PC-3 (cell line): ENCODE results near the gene ADAM22. TPM values are rescaled to one million over a fixed set of nuclear protein-coding genes. Genes with fewer than 3 reads are reported as not detected.

Experiments used
- ATAC-seq: fragments of 200-7000 bp; cut with Tn5 transposase; 2 replicates; pipeline ENCODE4 v1.9.1; 2020; ENCODE audit warnings: mild to moderate bottlenecking, moderate library complexity
- BruUV-seq: library from RNA; stranded (reverse); fragments of 400-500 nt; replicated peaks from 2 replicates; lab custom pipeline; 2021; lab: Mats Ljungman, UMichigan
- CTCF ChIA-PET: fragments of 300-600 bp; sonication (Branson Sonifier 250); formaldehyde crosslinking; loops from one replicate; lab custom pipeline; 2022; ENCODE audit warnings: antibody characterized with exemption; lab: Charles Lee
- POLR2A ChIA-PET: fragments of 300-600 bp; sonication (Branson Sonifier 250); formaldehyde crosslinking; loops from one replicate; lab custom pipeline; 2022; ENCODE audit warnings: antibody characterized with exemption; ENCODE audit not compliant: unreplicated experiment; lab: Charles Lee
- DNase-seq: peaks from one replicate; pipeline ENCODE4 v3.0.0-alpha.2; 2015
- H2AFZ ChIP-seq: fragments of 300-600 bp; sonication (generic); 2 replicates; pipeline ENCODE4 v1.6.0; 2016; ENCODE audit warnings: antibody characterized with exemption, low read length
- H3F3A ChIP-seq: fragments of 300-600 bp; sonication (generic); one replicate; pipeline ENCODE4 v1.6.0; 2017; ENCODE audit warnings: antibody characterized with exemption, low read length, control low read depth, mild to moderate bottlenecking; ENCODE audit not compliant: unreplicated experiment
- H3K27ac ChIP-seq: fragments of 300-600 bp; sonication (generic); 2 replicates; pipeline ENCODE4 v1.5.1; 2016; ENCODE audit warnings: mild to moderate bottlenecking, low read length
- H3K27me3 ChIP-seq: fragments of 300-600 bp; sonication (generic); 2 replicates; pipeline ENCODE4 v1.6.1; 2016; ENCODE audit warnings: low read length, mixed read lengths
- H3K36me3 ChIP-seq: fragments of 300-600 bp; sonication (generic); 2 replicates; pipeline ENCODE4 v1.6.1; 2016; ENCODE audit warnings: low read depth, mixed run types, low read length, mixed read lengths
- H3K4me1 ChIP-seq: fragments of 300-600 bp; sonication (generic); 2 replicates; pipeline ENCODE4 v1.5.1; 2016; ENCODE audit warnings: low read length; ENCODE audit not compliant: insufficient read depth
- H3K4me2 ChIP-seq: fragments of 300-600 bp; sonication (generic); 2 replicates; pipeline ENCODE4 v1.6.0; 2016; ENCODE audit warnings: low read length
- H3K4me3 ChIP-seq: fragments of 300-600 bp; sonication (generic); 2 replicates; pipeline ENCODE4 v1.5.1; 2016; ENCODE audit warnings: mild to moderate bottlenecking, low read length, mixed read lengths
- H3K79me2 ChIP-seq: fragments of 300-600 bp; sonication (generic); 2 replicates; pipeline ENCODE4 v1.6.1; 2017; ENCODE audit warnings: low read length, mixed read lengths
- H3K9ac ChIP-seq: fragments of 300-600 bp; sonication (generic); 2 replicates; pipeline ENCODE4 v1.6.0; 2016; ENCODE audit warnings: mild to moderate bottlenecking, low read length
- H3K9me2 ChIP-seq: fragments of 300-600 bp; sonication (generic); replicated peaks from 2 replicates; pipeline ENCODE4 v1.6.1; 2016; ENCODE audit warnings: mixed run types, low read length, mixed read lengths
- H3K9me3 ChIP-seq: fragments of 300-600 bp; sonication (generic); 2 replicates; pipeline ENCODE4 v1.6.1; 2016; ENCODE audit warnings: low read length, mixed read lengths
- H4K20me1 ChIP-seq: fragments of 300-600 bp; sonication (generic); 2 replicates; pipeline ENCODE4 v1.6.1; 2016; ENCODE audit warnings: low read length, mixed read lengths
- CTCF ChIP-seq: fragments of 300-600 bp; sonication (generic); conservative IDR thresholded peaks from 2 replicates; pipeline ENCODE4 v1.5.1; 2017; ENCODE audit warnings: antibody characterized with exemption, low read depth, mild to moderate bottlenecking, low read length
- EZH2 ChIP-seq: fragments of 300-600 bp; sonication (generic); IDR thresholded peaks from one replicate; pipeline ENCODE4 v1.6.1; 2017; ENCODE audit warnings: antibody characterized with exemption, mild to moderate bottlenecking, low read length; ENCODE audit not compliant: unreplicated experiment
- EZH2phosphoT487 ChIP-seq: fragments of 300-600 bp; sonication (generic); IDR thresholded peaks from 2 replicates; pipeline ENCODE4 v1.6.1; 2018; ENCODE audit warnings: mild to moderate bottlenecking, antibody characterized with exemption, low read length, borderline replicate concordance
- intact Hi-C: fragments of 100-400 bp; cut with micrococcal nuclease; formaldehyde crosslinking; loops from 2 replicates; pipeline ENCODE4 v1.9.0; 2023
- total RNA-seq: library from RNA; depleted of rRNA; stranded (reverse); fragments of >200 nt; gene quantifications from 2 replicates; pipeline ENCODE4 v1.2.3, GENCODE V29; 2014

The ADAM22 gene
- total RNA-seq, 1 experiment from 2014 or later = 4.4 TPM

DNA sequence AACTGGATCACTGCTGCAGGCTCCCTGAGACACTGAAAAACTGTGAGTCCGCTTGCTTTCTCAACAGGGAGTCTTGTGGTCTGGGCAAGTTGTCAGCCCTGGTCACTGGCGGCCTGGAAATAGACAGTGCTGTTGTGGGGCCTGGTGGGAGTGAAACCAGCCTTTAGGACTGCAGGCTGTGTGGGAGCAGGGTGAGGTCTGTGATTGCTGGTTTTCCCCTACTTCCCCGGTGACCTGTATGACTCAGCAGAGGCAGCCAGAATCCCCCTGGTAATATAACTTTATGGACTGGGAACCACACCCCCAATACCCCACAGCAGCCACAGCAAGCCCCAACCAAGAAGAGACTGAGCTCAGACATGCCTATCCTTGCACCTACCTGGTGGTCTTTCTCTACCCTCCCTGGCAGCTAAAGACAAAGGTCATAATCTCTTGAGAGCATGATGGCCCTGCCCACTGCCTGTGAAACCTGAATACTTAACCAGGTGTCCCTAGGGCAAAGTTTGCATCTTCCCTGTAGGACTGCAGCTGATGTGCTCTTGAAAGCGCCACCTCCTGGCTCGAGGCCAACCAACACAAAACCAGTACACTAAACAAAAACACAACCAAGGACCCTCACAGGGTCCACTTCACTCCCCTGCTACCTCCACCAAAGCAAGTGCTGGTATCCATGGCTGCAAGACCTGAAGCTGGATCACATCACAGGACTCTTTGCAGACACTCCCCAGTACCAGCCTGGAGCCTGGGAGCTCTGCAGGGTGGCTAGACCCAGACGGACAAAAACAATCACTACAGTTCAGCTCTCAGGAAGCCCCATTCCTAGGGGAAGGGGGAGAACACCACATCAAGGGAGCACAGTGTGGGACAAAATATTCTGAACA, 7.2 kb upstream of the ADAM22 start:
- DNase-seq (no peak), ATAC-seq (no peak)
- no peaks in the 10 kb centered on the region for H3K27me3 ChIP-seq
- intact Hi-C loops = no loop called here
- no peak overlapping the region for H3K9ac ChIP-seq
- POLR2A ChIA-PET = no interaction called here
- H3K4me2 ChIP-seq = no peak overlapping the region
- no peaks in the 10 kb centered on the region for H3K36me3 ChIP-seq
- H3K4me1 ChIP-seq = no peaks in the 10 kb centered on the region
- H3F3A ChIP-seq = no peaks in the 10 kb centered on the region
- H2AFZ ChIP-seq = no peak overlapping the region
- BruUV-seq = no TSS peak
- no peak for TF ChIP-seq EZH2
- TF ChIP-seq EZH2phosphoT487 = no peak
- no peak for TF ChIP-seq CTCF
- no peaks in the 10 kb centered on the region for H4K20me1 ChIP-seq
- CTCF ChIA-PET = no interaction called here
- no peak overlapping the region for H3K27ac ChIP-seq
- no peaks in the 10 kb centered on the region for H3K79me2 ChIP-seq
- no peaks in the 10 kb centered on the region for H3K9me3 ChIP-seq
- no peak overlapping the region for H3K4me3 ChIP-seq
- H3K9me2 ChIP-seq = no peaks in the 10 kb centered on the region

- H2AFZ ChIP-seq = peak overlapping the region; percentile 92
- TF ChIP-seq EZH2 = no peak
- TF ChIP-seq EZH2phosphoT487 = no peak
- no peak for TF ChIP-seq CTCF
- H3K9me2 ChIP-seq = no peaks in the 10 kb centered on the region
- ATAC-seq (no peak), DNase-seq (no peak)
- no peaks in the 10 kb centered on the region for H3K27me3 ChIP-seq
- peak overlapping the region; percentile 98 for H3K4me2 ChIP-seq
- no TSS peak for BruUV-seq
- H3K4me1 ChIP-seq = 0 out of 2 replicates have a peak, but pooled peaks cover 3% of the 10 kb centered on the region
- no peak overlapping the region for H3K27ac ChIP-seq
- ChIA-PET CTCF (no interaction called here), POLR2A (interaction anchor here (0.7 kb wide), 1 partner anchor 309 kb away, joined by 3 read pairs; no protein-coding TSS in a partner anchor)
- H3K9ac ChIP-seq = no peak overlapping the region
- no peaks in the 10 kb centered on the region for H3K36me3 ChIP-seq
- H3K9me3 ChIP-seq = no peaks in the 10 kb centered on the region
- no peaks in the 10 kb centered on the region for H3K79me2 ChIP-seq
- intact Hi-C loops = no loop called here
- no peaks in the 10 kb centered on the region for H3F3A ChIP-seq
- H4K20me1 ChIP-seq = no peaks in the 10 kb centered on the region
- H3K4me3 ChIP-seq = peak overlapping the region; percentile 86
Measured at GRCh38 chr7:87933605-87933952, 472 bp upstream of the ADAM22 start.
